NCI-H1092 (cell line): ENCODE measurements around the gene CTDSP2.
"Not testable (repeated sequence)": the region's sequence is repeated elsewhere in the genome, so short reads cannot be mapped to it uniquely, and the experiment has no call there.

Source experiments
- DNase-seq: peaks from one replicate; lab custom pipeline; 2025; lab: John Stamatoyannopoulos, UW

The CTDSP2 gene

DNA sequence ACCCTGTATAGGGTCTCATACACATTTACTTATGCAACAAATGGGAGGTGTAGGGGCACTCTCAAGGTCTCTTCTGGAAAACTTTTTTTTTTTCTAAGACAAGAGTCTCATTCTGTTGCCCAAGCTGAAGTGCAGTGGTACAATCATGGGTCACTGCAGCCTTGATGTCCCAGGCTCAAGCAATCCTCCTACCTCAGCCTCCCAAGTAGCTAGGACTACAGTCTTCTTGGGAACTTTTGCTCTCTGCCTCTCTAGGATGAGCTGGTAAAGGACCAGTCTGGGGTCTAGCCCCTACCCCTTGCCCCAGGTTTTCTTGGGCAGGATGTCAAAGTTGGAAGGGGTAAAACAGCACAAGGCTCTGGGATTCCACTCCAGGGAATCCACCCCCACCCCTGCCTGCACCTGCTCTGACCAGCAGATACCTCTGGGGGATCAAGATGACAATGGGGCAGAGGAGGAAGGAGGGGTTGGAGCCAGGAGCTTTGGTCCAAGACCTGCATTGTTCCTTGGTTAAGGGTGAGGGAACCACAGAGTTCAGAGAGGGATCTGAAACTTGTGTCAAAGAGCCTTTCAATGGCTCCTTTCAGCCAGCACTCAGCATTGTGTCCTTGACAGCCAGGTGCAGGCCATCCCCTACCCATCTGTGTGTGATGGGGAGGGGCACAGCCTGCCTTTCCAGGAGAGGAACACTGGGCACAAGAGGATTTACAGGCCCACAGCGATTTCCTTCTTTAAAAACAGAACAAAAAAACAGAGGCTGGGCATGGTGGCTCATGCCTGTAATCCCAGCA lies 12.2 kb downstream of the CTDSP2 start:
- no peak for DNase-seq

- DNase-seq: no peak
Observed at GRCh38 chr12:57833672-57834071, 12.9 kb downstream of the CTDSP2 start.

DNA sequence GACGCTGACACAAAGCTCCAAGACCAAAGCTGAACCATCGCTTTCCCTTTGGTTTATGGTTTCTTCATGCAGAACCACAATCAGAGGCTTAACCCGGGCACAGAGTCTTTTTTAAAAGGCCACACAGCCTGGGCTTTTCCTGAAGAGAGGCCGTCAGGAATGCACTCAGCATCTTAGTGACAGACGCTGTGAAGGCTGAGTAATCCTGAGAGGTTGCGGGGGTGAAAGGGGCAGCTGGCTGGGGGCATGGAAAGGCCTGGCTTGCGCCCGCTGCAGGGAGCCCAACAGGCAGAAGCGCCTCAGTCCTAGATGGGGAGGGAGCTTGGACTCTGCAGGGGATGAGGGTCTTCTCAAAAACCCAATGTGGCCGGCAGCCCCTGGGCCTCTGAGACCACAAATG lies 13.6 kb downstream of the CTDSP2 start:
- DNase-seq: no peak

GRCh38 chr12:57830393-57830792 lies 16.1 kb downstream of the CTDSP2 start:
- no peak for DNase-seq

DNA sequence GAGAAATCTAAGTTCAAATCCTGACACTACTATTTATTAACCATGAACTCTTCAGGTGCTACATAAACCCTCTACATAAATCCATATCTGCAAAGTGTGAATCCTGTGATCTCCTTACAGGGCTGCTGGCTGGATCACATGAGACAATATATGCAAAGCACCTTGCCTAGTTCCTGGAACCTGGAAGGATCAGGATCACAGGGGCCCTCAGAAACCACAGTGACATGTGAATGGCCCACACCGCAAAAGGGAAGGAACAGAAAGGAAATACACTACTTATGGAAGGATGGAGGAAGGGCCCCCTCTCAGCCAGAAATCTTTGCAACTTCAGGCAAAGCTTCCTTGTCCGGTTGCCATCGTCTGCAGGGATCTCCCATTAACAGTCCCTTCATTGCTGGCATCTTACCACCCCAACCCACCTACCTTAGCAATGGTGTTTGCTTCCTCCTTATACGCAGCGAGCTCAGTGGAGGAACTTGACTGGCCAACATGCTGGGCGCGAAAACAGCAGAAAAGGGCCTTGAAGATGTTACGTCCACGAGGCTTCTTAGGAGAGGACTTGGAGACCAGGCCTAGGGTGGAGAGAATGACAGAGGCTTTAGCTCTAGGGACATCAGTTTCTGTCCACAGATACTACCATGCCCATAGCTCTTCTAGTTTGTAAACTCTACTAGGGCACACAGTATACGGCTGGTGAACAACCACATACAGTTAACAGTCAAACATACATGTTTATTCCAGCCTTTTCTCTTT lies 17.3 kb downstream of the CTDSP2 start:
- DNase-seq: no peak

- DNase-seq: no peak
Observed at GRCh38 chr12:57826966-57827365, 19.6 kb downstream of the CTDSP2 start.

DNA sequence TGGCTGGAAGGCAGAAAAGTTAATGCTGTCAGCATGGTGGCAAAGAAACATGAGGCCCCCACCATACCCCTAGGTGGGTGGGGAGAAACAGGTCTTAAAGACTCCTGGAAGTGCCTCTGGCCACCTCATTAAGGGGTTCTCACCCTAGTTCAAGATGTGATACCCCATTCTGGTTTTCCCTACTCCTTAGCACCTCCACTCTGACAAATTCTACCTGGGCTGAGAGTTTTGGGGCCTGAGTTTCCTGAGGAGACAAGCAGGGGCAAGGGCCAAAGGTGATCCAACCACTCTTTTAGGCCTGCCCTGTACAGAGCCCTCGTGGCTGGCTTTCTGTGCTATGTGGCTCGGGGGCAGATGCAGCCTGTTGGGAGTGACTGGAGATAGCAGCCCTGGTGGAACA lies 20.1 kb downstream of the CTDSP2 start:
- no peak for DNase-seq

GRCh38 chr12:57825451-57825850 lies 21.1 kb downstream of the CTDSP2 start:
- DNase-seq: no peak

GRCh38 chr12:57823908-57824640 lies 22.5 kb downstream of the CTDSP2 start:
- no peak for DNase-seq

GRCh38 chr12:57823131-57823907 lies 23.2 kb downstream of the CTDSP2 start:
- no peak for DNase-seq

- no peak for DNase-seq
Observed at GRCh38 chr12:57822392-57823130, 24.0 kb downstream of the CTDSP2 start.

DNA sequence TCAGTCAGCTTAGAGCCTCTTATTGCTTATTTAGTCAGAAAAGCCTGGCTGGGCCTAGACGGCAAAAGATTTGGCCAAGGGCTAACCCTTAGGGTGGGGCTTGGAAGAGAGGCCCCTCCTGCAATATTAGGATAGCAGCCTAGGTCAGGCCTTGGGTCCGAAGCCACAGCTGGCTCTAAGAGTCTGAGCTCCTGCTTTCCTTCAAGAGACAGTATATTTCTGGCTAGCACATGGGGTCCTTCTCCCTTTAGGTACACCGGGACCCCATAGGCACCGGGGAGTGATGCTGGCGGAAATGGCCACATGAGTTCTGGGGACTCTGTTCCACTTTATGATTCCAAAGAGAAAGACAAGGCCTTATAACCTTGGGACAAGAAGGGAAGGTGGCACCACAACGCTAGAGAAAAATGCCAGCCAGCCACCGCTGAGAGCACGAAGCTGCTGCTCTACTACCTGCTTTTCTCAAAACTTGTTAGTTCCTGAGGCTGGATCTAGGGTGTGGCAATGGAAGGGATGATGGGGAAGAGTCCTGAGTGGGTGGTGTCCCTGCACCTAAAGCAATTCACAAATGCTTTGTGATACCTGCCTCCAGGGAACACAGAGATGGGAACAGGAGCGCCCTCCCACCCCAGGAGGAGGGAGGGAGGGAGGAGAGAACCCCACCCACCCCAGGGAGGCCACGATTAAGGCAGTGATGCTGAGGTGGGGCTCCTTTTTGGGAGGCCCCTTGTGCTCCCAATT lies 24.9 kb downstream of the CTDSP2 start:
- DNase-seq: no peak

DNA sequence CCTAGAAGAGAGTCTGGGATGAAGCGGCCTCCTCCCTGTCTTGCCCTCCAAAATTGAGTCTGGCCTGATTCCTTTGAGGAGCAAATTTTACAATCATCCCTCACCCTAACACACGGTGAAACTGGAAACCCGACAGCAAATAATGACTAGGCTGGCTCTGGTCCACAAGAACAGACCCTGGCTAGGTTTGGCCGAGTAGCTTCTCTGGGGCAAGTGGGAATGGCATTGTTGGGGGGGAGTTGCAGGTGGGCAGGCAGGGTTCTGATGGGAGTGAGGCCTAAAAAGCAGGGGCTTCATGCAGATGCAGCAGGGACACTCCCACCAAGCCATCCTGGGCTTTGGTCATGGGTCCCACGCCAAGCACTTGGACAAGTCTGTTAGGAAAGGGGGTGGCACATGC lies 25.5 kb downstream of the CTDSP2 start:
- DNase-seq: not testable (repeated sequence)

DNA sequence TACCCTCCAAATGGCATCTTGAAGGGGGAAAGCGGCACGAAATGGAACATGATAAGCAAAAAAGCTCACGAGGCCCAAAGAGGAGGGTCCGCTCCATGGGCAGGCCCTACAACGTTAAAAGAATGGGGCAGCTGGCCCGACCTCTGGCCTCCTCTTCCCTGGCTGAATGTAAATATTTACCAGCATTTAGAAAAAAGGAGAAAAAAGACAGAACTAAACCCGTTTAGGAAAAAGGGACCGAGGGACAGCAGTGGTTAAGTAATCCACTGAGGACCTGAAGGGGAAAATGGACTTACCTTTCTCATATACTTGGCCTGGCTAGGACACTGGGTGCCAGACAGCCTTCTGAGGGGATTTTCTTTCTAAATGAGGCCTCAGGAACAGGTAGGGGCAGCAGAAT lies 26.4 kb downstream of the CTDSP2 start:
- not testable (repeated sequence) for DNase-seq

DNA sequence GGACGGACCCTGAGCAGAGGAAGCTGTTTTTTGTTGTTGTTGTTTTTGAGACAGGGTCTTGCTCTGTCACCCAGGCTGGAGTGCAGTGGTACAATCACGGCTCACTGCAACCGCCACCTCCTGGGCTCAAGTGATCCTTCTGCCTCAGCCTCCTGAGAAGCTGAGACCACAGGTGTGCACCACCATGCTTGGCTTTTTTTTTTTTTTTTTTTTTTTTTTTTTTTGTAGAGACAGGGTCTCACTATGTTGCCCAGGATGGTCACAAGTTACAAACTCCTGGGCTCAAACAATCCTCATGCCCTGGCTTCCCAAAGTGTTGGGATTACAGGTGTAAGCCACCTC lies 28.6 kb downstream of the CTDSP2 start:
- DNase-seq: not testable (repeated sequence)

GRCh38 chr12:57817261-57817989 lies 29.1 kb downstream of the CTDSP2 start:
- no peak for DNase-seq

DNA sequence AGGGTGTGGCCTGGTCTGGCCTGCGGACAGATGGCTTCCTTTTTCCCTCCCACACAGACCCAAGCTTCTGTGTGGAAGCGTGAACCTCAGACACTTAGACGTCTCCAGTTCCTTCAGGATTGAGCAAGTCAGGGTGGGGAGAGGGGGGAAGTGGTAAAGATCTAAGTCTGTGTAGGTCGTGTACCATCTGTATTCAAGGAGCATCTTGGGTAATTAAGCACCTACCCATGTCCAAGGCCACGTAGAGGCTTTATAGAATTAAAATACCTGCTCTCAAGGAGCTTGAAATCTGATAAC lies 29.7 kb downstream of the CTDSP2 start:
- DNase-seq: no peak

GRCh38 chr12:57816001-57816854 lies 30.3 kb downstream of the CTDSP2 start:
- no peak for DNase-seq
